H9 (cell line): ENCODE results near the gene NFKBIA. TPM values are rescaled to one million over a fixed set of nuclear protein-coding genes. Genes with fewer than 3 reads are reported as not detected.
A peak's percentile ranks its signal among the peaks of the same experiment; 100 is the strongest.

Experiments
- DNase-seq: peaks from one replicate; pipeline ENCODE4 v3.0.0-alpha.2; 2017
- H2AFZ ChIP-seq: one replicate; pipeline ENCODE4 v1.6.1; 2013; ENCODE audit warnings: mild to moderate bottlenecking, low read length, control low read depth, moderate library complexity
- H2AK5ac ChIP-seq: 2 replicates; pipeline ENCODE4 v1.6.1; 2013; ENCODE audit warnings: low read length, control low read depth, mixed read lengths; ENCODE audit not compliant: insufficient read length
- H2BK120ac ChIP-seq: one replicate; pipeline ENCODE4 v1.6.1; 2013; ENCODE audit warnings: low read depth, mild to moderate bottlenecking, low read length, control low read depth, inconsistent platforms; ENCODE audit not compliant: poor library complexity, severe bottlenecking
- H2BK12ac ChIP-seq: 2 replicates; pipeline ENCODE4 v1.6.1; 2013; ENCODE audit warnings: low read length, control low read depth, mixed read lengths, low read depth; ENCODE audit not compliant: insufficient read length
- H2BK15ac ChIP-seq: 2 replicates; pipeline ENCODE4 v1.6.1; 2013; ENCODE audit warnings: low read depth, low read length, control low read depth
- H2BK20ac ChIP-seq: one replicate; pipeline ENCODE4 v1.6.1; 2013; ENCODE audit warnings: low read depth, mild to moderate bottlenecking, low read length, control low read depth, inconsistent platforms; ENCODE audit not compliant: poor library complexity, severe bottlenecking
- H2BK5ac ChIP-seq: 2 replicates; pipeline ENCODE4 v1.6.1; 2013; ENCODE audit warnings: low read length, control low read depth, mixed read lengths; ENCODE audit not compliant: insufficient read length
- H3K14ac ChIP-seq: 2 replicates; pipeline ENCODE4 v1.6.1; 2013; ENCODE audit warnings: low read length, control low read depth; ENCODE audit not compliant: insufficient read depth
- H3K18ac ChIP-seq: 2 replicates; pipeline ENCODE4 v1.6.1; 2013; ENCODE audit warnings: low read depth, mild to moderate bottlenecking, mixed read lengths, low read length, control low read depth; ENCODE audit not compliant: insufficient read length
- H3K23ac ChIP-seq: 2 replicates; pipeline ENCODE4 v1.6.1; 2013; ENCODE audit warnings: low read length, control low read depth, mixed read lengths, low read depth; ENCODE audit not compliant: insufficient read length
- H3K23me2 ChIP-seq: 2 replicates; pipeline ENCODE4 v1.6.1; 2013; ENCODE audit warnings: low read depth, mild to moderate bottlenecking, mixed read lengths, low read length, control low read depth; ENCODE audit not compliant: insufficient read length, poor library complexity, severe bottlenecking
- H3K27ac ChIP-seq: 2 replicates; pipeline ENCODE4 v1.5.1; 2013; ENCODE audit warnings: low read length, control low read depth, mixed read lengths, low read depth; ENCODE audit not compliant: insufficient read length
- H3K27me3 ChIP-seq: 2 replicates; pipeline ENCODE4 v1.6.1; 2013; ENCODE audit warnings: low read length, control low read depth, inconsistent platforms; ENCODE audit not compliant: insufficient read depth
- H3K4ac ChIP-seq: 2 replicates; pipeline ENCODE4 v1.6.1; 2013; ENCODE audit warnings: low read depth, mild to moderate bottlenecking, control low read depth, inconsistent platforms, low read length, moderate library complexity
- H3K4me1 ChIP-seq: 2 replicates; pipeline ENCODE4 v1.6.1; 2013; ENCODE audit warnings: low read length, control low read depth, inconsistent platforms; ENCODE audit not compliant: insufficient read depth
- H3K4me2 ChIP-seq: 2 replicates; pipeline ENCODE4 v1.6.1; 2013; ENCODE audit warnings: low read length, control low read depth, mixed read lengths; ENCODE audit not compliant: insufficient read length, insufficient read depth
- H3K56ac ChIP-seq: 2 replicates; pipeline ENCODE4 v1.6.1; 2013; ENCODE audit warnings: low read depth, mild to moderate bottlenecking, mixed read lengths, low read length, control low read depth; ENCODE audit not compliant: insufficient read length
- H3K79me1 ChIP-seq: 2 replicates; pipeline ENCODE4 v1.6.1; 2013; ENCODE audit warnings: low read depth, mild to moderate bottlenecking, moderate library complexity, low read length, control low read depth, inconsistent platforms; ENCODE audit not compliant: insufficient read depth, poor library complexity, severe bottlenecking
- H3K79me2 ChIP-seq: 2 replicates; pipeline ENCODE4 v1.6.1; 2013; ENCODE audit warnings: low read length, control low read depth, inconsistent platforms; ENCODE audit not compliant: insufficient read depth
- H3K9ac ChIP-seq: 2 replicates; pipeline ENCODE4 v1.6.1; 2013; ENCODE audit warnings: low read length, control low read depth, mixed read lengths; ENCODE audit not compliant: insufficient read length; ENCODE audit errors: extremely low read depth
- H3K9me3 ChIP-seq: one replicate; pipeline ENCODE4 v1.6.1; 2013; ENCODE audit warnings: low read depth, low read length, inconsistent platforms; ENCODE audit not compliant: control insufficient read depth
- H3T11ph ChIP-seq: one replicate; pipeline ENCODE4 v1.6.1; 2013; ENCODE audit warnings: mild to moderate bottlenecking, low read length, control low read depth, inconsistent platforms
- H4K20me1 ChIP-seq: one replicate; pipeline ENCODE4 v1.6.1; 2013; ENCODE audit not compliant: control insufficient read depth, insufficient read length, insufficient read depth
- H4K5ac ChIP-seq: 2 replicates; pipeline ENCODE4 v1.6.1; 2013; ENCODE audit warnings: low read depth, mild to moderate bottlenecking, mixed read lengths, low read length, control low read depth; ENCODE audit not compliant: insufficient read length
- H4K8ac ChIP-seq: replicated peaks from 2 replicates; pipeline ENCODE4 v1.6.1; 2013; ENCODE audit warnings: low read length, control low read depth, mixed read lengths, low read depth; ENCODE audit not compliant: insufficient read length
- H4K91ac ChIP-seq: 2 replicates; pipeline ENCODE4 v1.6.1; 2013; ENCODE audit warnings: low read depth, mild to moderate bottlenecking, moderate library complexity, mixed read lengths, low read length, control low read depth; ENCODE audit not compliant: insufficient read length
- H3K27ac Mint-ChIP-seq, 3 experiments: 2 replicates in 2 of 3; 3 replicates in 1 of 3; pipeline ENCODE4 v1.8.0; 2020 to 2021; ENCODE audit warnings: mixed read lengths in 3 of 3, mild to moderate bottlenecking in 1 of 3, moderate library complexity in 1 of 3
- H3K27me3 Mint-ChIP-seq: 2 replicates; pipeline ENCODE4 v1.8.0; 2021; ENCODE audit warnings: low read depth, mild to moderate bottlenecking, moderate library complexity, mixed read lengths
- H3K36me3 Mint-ChIP-seq, 3 experiments: 2 replicates in 2 of 3; 3 replicates in 1 of 3; pipeline ENCODE4 v1.8.0; 2020 to 2021; ENCODE audit warnings: low read depth in 3 of 3, mixed read lengths in 3 of 3; ENCODE audit not compliant: insufficient read depth in 1 of 3
- H3K4me1 Mint-ChIP-seq, 2 experiments: 2 replicates each; pipeline ENCODE4 v1.8.0; 2020; ENCODE audit warnings: mixed read lengths in 2 of 2
- H3K4me3 Mint-ChIP-seq, 2 experiments: 2 replicates in 1 of 2; 3 replicates in 1 of 2; pipeline ENCODE4 v1.8.0; 2020 to 2021; ENCODE audit warnings: mild to moderate bottlenecking in 2 of 2, mixed read lengths in 2 of 2, moderate library complexity in 1 of 2
- H3K9me3 Mint-ChIP-seq, 2 experiments: 2 replicates in 1 of 2; 3 replicates in 1 of 2; pipeline ENCODE4 v1.8.0; 2020; ENCODE audit warnings: mild to moderate bottlenecking in 2 of 2, mixed read lengths in 2 of 2, moderate library complexity in 1 of 2
- CTCF ChIP-seq: fragments of 200-600 bp; sonication (generic); conservative IDR thresholded peaks from 3 replicates; pipeline ENCODE4 v1.8.0; 2021; ENCODE audit warnings: antibody characterized with exemption, mild to moderate bottlenecking
- WGBS: extraction: QIAGEN DNeasy Blood & Tissue Kit; methylation state at CpG from one replicate; pipeline ENCODE4 v1.1.7; 2013; ENCODE audit warnings: missing lambda C conversion rate, low lambda C conversion rate, mixed read lengths; ENCODE audit not compliant: insufficient read length; ENCODE audit errors: extremely low coverage; 5-methylcytosine and 5-hydroxymethylcytosine counted together
- total RNA-seq: library from RNA; stranded (reverse); gene quantifications from 2 replicates; pipeline ENCODE4 v1.2.1, GENCODE V29; 2021

The NFKBIA gene
- total RNA-seq, 1 experiment from 2014 or later: 38.4 TPM

GRCh38 chr14:35406090-35406489 is 1.5 kb upstream of the NFKBIA start:
- Histone ChIP-seq H2AFZ (no peak overlapping the region), H3K27ac (no peak overlapping the region)
- WGBS: no CpG with 5 or more reads among the region's 2 CpGs

More at GRCh38 chr14:35406090-35406489, 1.5 kb upstream of the NFKBIA start:
- no peak overlapping the region for H3K9ac ChIP-seq
- no peak overlapping the region for H3K4me2 ChIP-seq
- no peak for TF ChIP-seq CTCF
- no peaks in the 10 kb centered on the region for H3K27me3 Mint-ChIP-seq
- no peak overlapping the region; a peak in 1 of 7 replicates for H3K27ac Mint-ChIP-seq
- H2BK5ac ChIP-seq: no peak overlapping the region
- peaks cover 6% of the 10 kb centered on the region for H3K23me2 ChIP-seq
- H3K4me1 Mint-ChIP-seq: peaks cover 30 to 34% of the 10 kb centered on the region in 2 experiments
- no peak overlapping the region for H2BK20ac ChIP-seq
- no peaks in the 10 kb centered on the region for H3K9me3 Mint-ChIP-seq
- no peaks in the 10 kb centered on the region for H3K27me3 ChIP-seq
- no peak overlapping the region for H4K8ac ChIP-seq
- no peak overlapping the region for H3T11ph ChIP-seq
- H3K4ac ChIP-seq: no peak overlapping the region
- H2AK5ac ChIP-seq: no peak overlapping the region
- no peak for DNase-seq
- H3K56ac ChIP-seq: no peak overlapping the region
- H3K36me3 Mint-ChIP-seq: peaks cover 16 to 26% (median 25%) of the 10 kb centered on the region in 3 experiments; a peak in 6 of 7 replicates
- no peak overlapping the region for H4K5ac ChIP-seq
- H4K20me1 ChIP-seq: no peaks in the 10 kb centered on the region
- H3K23ac ChIP-seq: no peak overlapping the region
- H4K91ac ChIP-seq: no peak overlapping the region
- peaks cover 7% of the 10 kb centered on the region; the same call in 1 of the 2 replicates for H3K4me1 ChIP-seq
- H3K9me3 ChIP-seq: no peaks in the 10 kb centered on the region
- H2BK15ac ChIP-seq: no peak overlapping the region
- H3K18ac ChIP-seq: no peak overlapping the region
- H3K14ac ChIP-seq: no peak overlapping the region
- no peaks in the 10 kb centered on the region for H3K79me1 ChIP-seq
- no peak overlapping the region for H2BK120ac ChIP-seq
- no peak overlapping the region for H2BK12ac ChIP-seq
- H3K79me2 ChIP-seq: no peaks in the 10 kb centered on the region
- peak overlapping the region; percentile 76 to 94; a peak in 3 of 5 replicates for H3K4me3 Mint-ChIP-seq
